ENCODE data around the gene RFK. TPM values are rescaled to one million over a fixed set of nuclear protein-coding genes. Genes with fewer than 3 reads are reported as not detected.

RFK gene
- total RNA-seq, 1 experiment from 2014 or later: 33.2 TPM

- DNase-seq (ENCODE audit: low read depth, low spot score) (no peak), ATAC-seq (no peak)
- ChIA-PET CTCF (no interaction called here), POLR2A (no interaction called here)
- in situ Hi-C loops (cut with HindIII; ENCODE audit: low pct_unique_long_range_greater_than_20kb, low sequenced_read_pairs): no loop called here
- H3K27ac ChIP-seq (ENCODE audit: low read length): no peak overlapping the region
- H3K4me1 ChIP-seq (ENCODE audit: control insufficient read depth, insufficient read depth, low read length): no peaks in the 10 kb centered on the region
- intact Hi-C loops (cut with micrococcal nuclease; ENCODE audit: unreplicated experiment): no loop called here
- no peak for TF ChIP-seq SIN3A (IDR thresholded peaks at IDR 0.05; ENCODE audit: borderline replicate concordance, insufficient read depth, low read depth, low read length)
- TF ChIP-seq REST (IDR thresholded peaks at IDR 0.05; ENCODE audit: insufficient read depth in 1 of 2, low read depth in 2 of 2, low read length in 1 of 2): no peak
- no peak for TF ChIP-seq TCF7L2 (IDR thresholded peaks at IDR 0.05; ENCODE audit: low read depth, low read length)
- TF ChIP-seq CTCF (IDR thresholded peaks at IDR 0.05): no peak
- no peak for TF ChIP-seq POLR2AphosphoS5 (IDR thresholded peaks at IDR 0.05; ENCODE audit: low read depth, low read length)
- no peaks in the 10 kb centered on the region for H3K9me3 ChIP-seq (ENCODE audit: control insufficient read depth, insufficient read depth, low read depth, low read length)
- H3K27me3 ChIP-seq (ENCODE audit: control insufficient read depth, insufficient read depth, low read length): no peaks in the 10 kb centered on the region
- no peaks in the 10 kb centered on the region for H3K36me3 ChIP-seq (ENCODE audit: control insufficient read depth, insufficient read depth, low read length)
- BruUV-seq (replicated peaks): no TSS peak
- no peak overlapping the region for H3K4me3 ChIP-seq (ENCODE audit: low read depth in 2 of 2, low read length in 2 of 2)
Observed at GRCh38 chr9:76431601-76432000, 37.4 kb upstream of the RFK start.

- no peak for TF ChIP-seq TCF7L2 (IDR thresholded peaks at IDR 0.05; ENCODE audit: low read depth, low read length)
- TF ChIP-seq CTCF (IDR thresholded peaks at IDR 0.05): no peak
- no peak for TF ChIP-seq SIN3A (IDR thresholded peaks at IDR 0.05; ENCODE audit: borderline replicate concordance, insufficient read depth, low read depth, low read length)
- no peak for TF ChIP-seq REST (IDR thresholded peaks at IDR 0.05; ENCODE audit: insufficient read depth in 1 of 2, low read depth in 2 of 2, low read length in 1 of 2)
- TF ChIP-seq POLR2AphosphoS5 (IDR thresholded peaks at IDR 0.05; ENCODE audit: low read depth, low read length): no peak
- DNase-seq (ENCODE audit: low read depth, low spot score) (no peak), ATAC-seq (no peak)
- intact Hi-C loops (cut with micrococcal nuclease; ENCODE audit: unreplicated experiment) (no loop called here), in situ Hi-C loops (cut with HindIII; ENCODE audit: low pct_unique_long_range_greater_than_20kb, low sequenced_read_pairs) (no loop called here)
- CTCF ChIA-PET: no interaction called here
- Histone ChIP-seq H3K27ac (ENCODE audit: low read length) (no peak overlapping the region), H3K4me1 (ENCODE audit: control insufficient read depth, insufficient read depth, low read length) (no peaks in the 10 kb centered on the region), H3K9me3 (ENCODE audit: control insufficient read depth, insufficient read depth, low read depth, low read length) (no peaks in the 10 kb centered on the region), H3K4me3 (ENCODE audit: low read depth in 2 of 2, low read length in 2 of 2) (no peak overlapping the region), H3K27me3 (ENCODE audit: control insufficient read depth, insufficient read depth, low read length) (no peaks in the 10 kb centered on the region), H3K36me3 (ENCODE audit: control insufficient read depth, insufficient read depth, low read length) (no peaks in the 10 kb centered on the region)
- POLR2A ChIA-PET: no interaction called here
- BruUV-seq (replicated peaks): no TSS peak
Observed at GRCh38 chr9:76426807-76427419, 32.7 kb upstream of the RFK start.
